GM18507 (cell line): ENCODE results near the gene EPB41L2.
"Not testable (repeated sequence)": the region's sequence is repeated elsewhere in the genome, so short reads cannot be mapped to it uniquely, and the experiment has no call there.

Experiments
- DNase-seq: peaks from one replicate; pipeline ENCODE4 v3.0.0; 2011; ENCODE audit warnings: low read depth; ENCODE audit not compliant: insufficient read length; ENCODE audit errors: extremely low spot score
- FAIRE-seq: peaks from 2 replicates; lab custom pipeline; 2011; peaks lifted over from hg19 to GRCh38; lab: Jason Lieb, UNC

EPB41L2 gene

DNA sequence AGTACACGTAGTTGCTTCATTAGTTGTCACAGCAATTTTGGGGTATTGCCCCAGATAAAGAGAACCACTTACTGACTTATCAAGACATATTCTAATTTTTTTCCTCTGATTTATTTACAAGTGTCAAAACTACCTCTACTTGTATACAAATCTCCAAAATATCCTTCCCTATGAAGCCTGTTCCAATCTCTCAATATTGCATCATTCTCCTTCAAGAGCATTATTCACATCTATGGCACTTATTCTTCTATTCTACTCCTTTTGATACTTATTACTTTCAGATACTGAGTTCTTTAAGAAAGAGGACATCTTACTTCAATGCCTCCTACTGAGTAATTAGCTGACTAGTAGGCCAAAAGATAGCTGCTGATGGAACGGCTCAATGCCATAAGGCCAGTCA is 130.6 kb downstream of the EPB41L2 start:
- DNase-seq (no peak), FAIRE-seq (no peak)

DNA sequence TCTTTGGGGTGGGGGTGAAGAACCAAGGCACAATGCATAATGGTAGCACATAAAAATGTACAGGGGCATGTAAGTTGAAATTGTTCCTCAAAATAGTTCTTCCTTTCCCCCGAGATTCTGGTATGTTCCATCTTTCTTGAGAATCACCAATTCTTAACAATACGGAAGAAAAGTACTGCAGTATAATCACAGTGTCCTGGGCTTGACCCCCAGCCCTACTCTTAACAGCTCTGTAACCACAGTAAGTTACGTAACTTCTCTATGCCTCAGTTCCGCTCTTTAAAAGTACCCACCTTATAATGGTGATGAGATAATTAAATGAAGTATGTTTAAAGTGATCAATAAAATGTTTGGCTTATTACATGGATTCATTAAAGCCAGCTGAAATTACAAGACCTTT is 131.4 kb downstream of the EPB41L2 start:
- DNase-seq (no peak), FAIRE-seq (no peak)

DNA sequence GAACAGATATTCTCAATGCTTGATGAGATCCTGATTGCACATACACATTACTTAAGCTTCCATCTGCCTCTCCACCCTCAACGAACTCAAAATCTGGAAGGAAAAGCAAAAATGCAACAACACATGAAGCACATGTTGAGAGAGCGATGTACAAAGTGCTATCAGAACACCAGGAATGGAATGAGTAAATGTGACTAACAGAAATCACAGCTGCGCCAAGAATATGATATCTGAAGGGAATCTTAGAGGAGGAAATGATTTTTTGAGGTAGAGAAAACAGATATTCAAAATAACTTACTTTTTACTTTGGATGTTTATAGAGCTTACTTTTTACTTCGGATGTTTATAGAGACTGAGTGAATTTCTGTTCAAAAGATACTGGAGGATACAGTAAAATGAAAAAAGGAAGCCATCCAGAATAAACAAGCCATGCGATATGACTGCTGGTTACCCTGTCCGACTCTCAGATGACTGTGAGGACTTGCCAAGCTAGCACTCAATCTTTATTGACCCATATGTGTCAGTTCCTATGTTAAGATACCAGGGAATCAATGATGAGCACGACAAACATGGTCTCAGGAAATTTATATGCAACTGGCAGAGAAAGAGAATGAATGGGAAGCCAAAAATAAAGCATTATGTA is 133.9 kb downstream of the EPB41L2 start:
- FAIRE-seq: peak; percentile 44
- no peak for DNase-seq

DNA sequence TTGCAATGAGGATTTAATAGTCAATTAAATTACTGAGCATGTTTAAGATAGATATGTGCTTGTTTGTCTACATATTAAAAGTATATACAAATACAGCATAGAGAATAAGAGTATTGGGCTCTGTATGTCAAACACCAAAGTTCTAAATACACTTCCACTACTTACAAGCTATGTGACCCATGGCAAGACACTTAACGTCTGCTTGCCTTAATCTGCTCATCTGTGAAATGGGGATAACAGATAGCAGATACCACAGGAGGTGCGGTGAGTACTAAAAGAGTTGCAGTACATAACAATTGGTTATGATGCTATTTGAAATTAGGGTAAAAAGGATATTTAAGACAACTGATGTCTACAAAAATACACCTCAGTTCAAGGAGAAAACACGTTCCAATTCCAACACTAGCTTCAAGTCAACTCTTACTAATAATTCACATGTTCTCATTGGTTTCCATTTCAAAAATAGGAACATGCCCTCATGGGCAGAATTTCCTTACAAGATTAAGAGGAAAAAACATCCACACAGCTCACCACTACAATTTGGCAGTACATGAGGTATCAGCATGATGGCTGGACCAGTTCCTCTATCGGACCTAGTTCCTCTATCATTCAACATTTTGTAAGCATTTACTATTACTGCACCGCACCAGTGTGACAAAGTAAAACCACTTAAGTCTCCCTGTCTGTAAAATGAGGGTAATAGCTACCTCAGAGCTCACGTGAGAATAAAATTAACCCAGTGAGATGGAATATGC is 134.7 kb downstream of the EPB41L2 start:
- FAIRE-seq (no peak), DNase-seq (no peak)

DNA sequence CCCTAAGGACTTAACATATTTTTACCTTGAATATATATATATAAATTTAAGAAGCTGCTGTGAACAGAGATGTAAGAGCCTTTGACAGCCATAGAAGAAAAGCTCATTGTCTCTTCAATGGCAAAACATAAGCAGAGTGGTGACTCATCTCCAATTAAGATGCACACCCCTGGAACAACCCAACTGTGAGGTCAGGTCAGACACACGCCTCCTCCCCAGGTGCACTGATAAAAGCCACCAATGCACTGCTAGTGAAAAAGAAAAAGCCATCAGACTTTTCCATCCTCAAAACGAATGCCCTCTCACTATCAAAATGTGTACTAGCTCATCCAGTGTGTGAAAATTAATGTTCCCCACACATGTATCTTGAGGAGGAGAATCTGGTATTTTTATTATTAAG is 135.7 kb downstream of the EPB41L2 start:
- FAIRE-seq: no peak
- no peak for DNase-seq

DNA sequence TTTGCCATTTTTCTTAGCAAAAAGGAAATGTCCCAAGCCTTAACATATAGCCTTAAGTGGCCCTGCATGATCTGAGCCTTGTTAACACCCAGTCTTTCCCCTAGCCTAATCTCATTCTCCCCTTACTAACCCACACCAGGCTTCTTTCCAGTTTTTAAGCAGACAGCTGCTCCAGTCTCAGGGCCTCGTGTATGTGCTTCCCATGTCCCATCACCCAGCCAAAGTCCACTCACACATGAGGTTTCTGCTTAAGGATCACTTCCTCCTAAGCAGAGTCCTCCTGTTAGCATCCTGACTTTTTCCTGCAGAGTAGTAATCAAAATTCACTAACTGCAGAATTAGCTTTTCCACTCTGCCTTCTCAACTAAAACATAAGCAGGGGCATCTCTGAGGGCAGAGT is 139.7 kb downstream of the EPB41L2 start:
- DNase-seq (no peak), FAIRE-seq (no peak)

DNA sequence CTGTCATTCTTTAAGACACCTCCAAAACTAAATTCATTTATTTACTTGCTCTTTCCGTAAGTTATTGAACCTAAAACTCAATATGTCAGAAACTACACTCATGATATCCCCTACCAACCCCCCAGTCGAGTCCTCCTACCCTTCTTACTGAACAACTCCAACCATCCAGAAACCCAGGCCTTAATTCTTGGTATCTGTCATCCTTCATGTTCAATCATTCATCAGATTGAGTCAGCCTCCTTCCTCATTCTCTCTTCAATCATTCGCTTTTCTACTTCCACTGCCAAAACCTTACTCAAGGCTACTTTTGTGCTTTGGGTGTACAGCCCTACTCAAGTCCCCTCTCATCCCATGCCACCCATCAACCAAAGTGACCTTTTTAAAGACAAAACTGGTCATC is 140.1 kb downstream of the EPB41L2 start:
- DNase-seq (no peak), FAIRE-seq (no peak)

DNA sequence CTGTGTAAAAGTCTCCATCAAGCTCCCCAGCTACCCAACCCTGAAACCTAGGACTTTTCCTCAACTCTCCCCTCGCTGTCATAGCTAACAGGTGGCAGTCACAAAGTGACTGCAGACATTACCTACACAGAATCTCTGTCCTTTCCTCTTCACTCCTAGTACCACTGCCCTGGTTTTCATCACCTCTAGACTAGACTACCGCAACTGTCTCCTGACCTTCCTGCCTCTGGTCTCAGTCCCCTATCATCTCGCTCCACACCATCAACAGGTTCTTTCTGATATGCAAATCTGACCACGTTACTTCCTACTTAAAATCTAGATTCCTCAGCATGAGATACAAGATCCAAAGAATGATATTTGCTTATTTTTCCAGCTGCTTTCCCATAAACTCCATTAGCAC is 142.1 kb downstream of the EPB41L2 start:
- FAIRE-seq (no peak), DNase-seq (no peak)

DNA sequence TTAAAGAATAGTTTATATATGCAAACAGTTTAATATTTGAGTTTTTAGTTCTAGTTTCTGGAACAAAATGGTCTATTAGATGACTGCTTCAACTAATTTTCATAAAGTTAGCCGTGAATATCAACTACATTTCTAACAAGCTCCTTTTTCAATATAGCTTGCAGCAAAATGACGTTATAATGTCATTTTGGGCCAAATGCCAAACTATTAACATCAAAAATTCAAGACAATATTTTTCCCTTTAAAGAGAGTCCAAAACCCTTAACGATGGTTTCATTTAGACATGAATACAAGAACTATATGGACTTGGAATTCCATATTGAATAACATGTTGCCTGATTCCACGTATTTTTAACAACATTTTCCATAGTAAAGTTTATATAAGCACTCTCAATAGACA is 144.9 kb downstream of the EPB41L2 start:
- no peak for DNase-seq
- no peak for FAIRE-seq

DNA sequence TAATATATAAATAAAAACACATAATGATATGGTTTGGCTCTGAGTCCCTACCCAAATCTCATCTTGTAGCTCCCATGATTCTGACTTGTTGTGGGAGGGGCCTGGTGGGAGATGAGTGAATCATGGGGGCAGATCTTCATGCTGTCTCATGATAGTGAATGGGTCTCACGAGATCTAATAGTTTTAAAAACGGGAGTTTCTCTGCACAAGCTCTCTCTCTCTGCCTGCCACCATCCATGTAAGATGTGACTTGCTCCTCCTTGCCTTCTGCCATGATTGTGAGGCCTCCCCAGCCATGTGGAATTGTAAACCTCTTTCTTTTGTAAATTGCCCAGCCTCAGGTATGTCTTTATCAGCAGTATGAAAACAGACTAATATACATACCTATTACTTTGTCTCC is 147.4 kb downstream of the EPB41L2 start:
- FAIRE-seq, DNase-seq: not testable (repeated sequence)

DNA sequence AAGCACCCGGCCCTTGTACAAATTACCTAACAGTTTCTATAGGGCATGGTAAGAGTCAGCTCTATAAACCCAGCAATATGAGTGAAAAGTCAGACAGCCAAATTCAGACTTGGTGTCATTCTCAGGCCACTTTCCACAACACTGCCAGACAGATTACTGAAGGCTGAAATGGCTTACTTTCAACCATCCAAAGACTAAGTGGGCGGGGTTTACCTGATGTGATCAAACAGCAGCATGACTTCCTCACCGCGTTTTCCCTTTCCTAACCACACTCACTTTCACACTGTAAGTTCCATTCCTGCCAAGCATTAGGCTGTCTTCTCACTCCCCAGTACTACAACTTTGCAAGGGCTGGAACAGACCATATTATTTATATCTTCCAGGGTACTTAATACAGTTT is 149.9 kb downstream of the EPB41L2 start:
- DNase-seq: peak; percentile 8
- peak; percentile 84 for FAIRE-seq

DNA sequence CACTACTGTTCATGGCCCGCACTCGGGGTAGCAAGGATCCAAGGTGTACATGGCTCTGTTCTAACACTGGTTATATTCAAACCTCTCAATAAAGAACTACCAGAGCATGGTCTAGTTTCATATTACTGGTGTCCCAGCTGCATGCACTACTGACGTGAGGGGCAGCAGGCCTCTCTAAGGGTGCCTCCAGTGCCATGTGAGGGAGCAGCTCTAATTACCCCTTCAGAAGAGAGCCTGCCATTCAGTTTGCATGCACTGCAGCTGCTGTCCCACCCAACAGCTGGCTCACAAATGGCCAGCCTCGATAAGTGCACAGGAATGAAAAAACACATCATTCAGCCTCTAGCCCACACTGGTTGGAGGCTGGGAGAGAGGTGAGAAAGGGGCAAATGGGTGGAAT is 150.6 kb downstream of the EPB41L2 start:
- no peak for DNase-seq
- FAIRE-seq: no peak

DNA sequence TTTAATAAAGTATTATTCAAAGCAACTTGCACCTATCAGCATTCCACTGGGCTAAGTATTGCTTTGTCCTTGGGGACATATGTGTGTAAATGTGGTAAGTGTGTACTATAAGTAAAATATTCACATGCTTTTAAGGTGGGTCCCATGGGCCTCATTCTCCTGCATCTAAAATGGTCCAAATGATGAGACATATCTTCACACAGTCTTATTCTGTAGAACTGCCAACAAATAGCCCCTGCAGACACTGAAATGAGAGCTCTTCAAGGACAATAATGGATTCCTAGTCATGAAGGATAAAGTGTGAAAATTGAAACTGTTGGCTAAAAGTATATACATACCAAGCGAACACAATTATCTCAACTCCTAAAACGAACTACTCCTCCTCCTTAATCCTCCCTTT is 154.1 kb downstream of the EPB41L2 start:
- FAIRE-seq (no peak), DNase-seq (no peak)

DNA sequence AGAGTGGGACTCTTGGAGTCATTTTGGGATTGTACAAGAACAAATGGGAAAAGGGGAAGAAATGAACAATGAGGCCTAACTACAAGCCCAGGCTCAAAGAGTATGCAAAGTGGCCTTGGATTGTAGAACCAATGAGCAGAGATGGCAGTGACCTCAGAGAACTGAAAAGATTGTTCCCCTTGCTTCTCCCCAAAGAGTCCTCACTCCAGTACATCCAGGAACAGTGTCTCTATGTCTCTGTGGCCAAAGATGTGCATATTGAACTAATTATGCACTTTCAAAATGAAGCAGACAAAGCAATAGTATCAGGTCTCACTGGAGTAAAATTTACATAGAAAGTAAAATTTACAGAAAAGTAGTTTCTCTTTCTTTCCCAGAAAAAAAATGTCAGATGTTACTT is 154.9 kb downstream of the EPB41L2 start:
- DNase-seq (no peak), FAIRE-seq (no peak)

DNA sequence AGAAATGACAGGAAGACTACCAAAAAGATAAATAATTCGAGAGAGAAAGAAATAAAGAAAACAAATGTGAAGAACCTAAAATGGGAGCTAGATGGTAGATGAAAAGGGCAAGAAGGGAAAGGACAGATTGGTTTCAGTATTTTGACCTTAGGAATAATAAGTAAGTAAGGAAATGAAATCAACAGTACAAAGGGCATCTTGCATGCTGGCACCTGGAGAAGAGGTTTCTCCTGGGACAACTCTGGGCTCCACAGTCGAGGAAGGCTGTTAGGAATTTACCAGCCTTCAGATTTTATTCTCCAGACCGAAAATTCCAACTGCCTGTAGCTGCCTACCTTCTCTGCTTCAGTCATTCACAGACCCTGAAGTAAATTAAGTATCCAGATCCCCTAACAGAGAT is 155.4 kb downstream of the EPB41L2 start:
- DNase-seq: no peak
- FAIRE-seq: no peak

DNA sequence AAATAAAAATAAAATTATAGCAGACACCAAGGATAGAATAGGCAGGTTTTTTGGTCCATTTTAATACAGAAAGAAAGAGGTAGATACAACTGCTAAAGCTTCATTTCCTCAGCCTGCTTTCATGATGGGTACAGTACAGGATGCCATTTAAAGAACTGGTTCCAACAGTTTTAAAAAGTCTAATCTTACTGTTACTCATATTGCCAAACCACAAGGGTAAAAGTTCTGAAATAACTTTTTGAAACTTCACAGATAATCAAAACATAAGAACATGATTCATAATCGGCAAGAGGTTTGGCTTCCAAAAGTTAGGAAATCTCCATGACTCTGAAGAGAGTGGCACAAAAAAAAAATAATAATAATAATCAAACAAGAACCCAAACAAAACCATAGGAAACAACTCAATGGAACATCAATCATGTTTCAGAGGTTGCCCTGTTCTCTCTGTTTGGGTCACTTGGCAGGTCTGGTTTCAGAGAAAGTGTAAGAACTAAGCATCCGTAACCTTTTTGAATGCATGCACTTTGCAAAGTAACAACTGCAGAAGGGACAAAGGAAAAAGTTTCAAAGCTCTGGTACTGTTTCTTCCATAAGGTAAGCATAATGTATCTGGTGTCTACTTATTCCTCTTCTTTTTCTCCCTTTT is 156.2 kb downstream of the EPB41L2 start:
- FAIRE-seq (no peak), DNase-seq (no peak)

DNA sequence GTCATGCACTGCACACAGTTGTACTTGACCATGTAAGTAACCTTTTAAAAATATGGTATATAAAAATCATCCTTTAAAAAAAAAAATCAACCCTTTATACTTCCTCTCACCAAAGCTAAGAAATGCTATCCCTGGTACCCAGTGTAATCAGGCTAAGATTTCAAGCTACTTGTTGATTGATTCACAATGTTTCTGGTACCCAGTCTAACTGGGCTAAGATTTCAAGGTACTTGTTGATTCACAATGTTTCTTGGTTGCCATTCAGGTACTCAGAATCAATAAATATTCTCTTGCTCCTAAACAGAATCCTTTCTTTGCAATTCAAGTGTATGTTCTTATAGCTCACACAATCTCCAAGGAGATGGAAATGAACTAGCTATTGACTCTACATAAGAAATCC is 159.4 kb downstream of the EPB41L2 start:
- DNase-seq (no peak), FAIRE-seq (no peak)

DNA sequence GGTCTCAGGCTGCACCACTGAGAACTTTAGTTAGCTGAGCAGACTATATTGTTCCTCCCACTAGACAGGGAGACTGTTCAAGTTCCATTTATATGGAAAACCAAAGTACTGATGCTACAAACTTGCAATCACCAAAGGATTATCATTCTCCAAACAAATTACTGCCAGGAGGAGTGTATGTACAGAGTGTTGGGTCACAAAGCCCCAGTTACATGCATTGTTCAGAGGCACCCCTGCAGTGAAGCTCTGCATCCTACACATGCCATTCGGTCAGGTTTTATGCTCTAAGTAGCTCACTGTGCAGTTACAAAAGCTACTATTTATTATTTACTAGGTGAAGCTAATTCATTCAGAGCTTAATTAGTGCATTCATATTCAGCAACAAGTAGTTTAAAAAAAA is 160.0 kb downstream of the EPB41L2 start:
- DNase-seq (no peak), FAIRE-seq (no peak)

DNA sequence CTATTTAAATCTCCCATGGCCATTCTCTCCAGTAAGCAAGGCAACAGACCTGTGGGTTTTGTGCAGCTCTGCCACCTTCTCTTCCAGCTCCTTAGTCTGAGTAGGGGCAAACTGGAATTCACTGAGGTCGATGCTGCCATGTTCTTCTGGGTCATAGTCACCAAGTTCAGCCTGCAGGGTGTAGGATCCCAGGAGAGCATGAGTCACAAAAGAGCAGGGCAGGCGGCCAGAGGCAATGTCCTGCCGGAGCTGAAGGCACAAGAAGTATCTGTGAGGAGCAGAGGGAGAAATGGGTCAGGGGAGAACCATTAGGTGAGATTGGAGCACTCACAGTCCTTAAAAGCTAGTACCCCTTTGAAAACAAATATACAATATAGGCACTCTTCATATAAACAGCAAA is 162.1 kb downstream of the EPB41L2 start:
- no peak for FAIRE-seq

DNA sequence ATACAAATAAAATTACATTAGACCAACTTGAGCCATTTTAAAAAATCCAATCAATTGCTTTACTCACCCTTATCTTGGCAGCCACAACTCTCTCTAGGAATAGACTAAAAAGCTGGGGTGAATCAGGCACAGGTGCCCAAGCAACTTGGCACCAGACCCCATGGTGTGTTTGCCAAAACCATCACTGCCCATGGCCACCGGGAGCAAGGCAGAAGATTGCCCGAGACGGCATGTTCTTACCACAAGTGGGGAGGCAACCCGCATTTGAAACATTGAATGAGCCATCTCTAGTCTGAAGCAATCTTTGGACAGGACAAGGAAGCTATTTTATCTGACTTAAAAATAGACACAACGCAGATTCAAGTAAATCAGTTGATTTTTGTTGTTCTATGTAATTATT is 166.8 kb downstream of the EPB41L2 start:
- DNase-seq (no peak), FAIRE-seq (no peak)

More for the DNA sequence above, 162.1 kb downstream of the EPB41L2 start:
- DNase-seq: no peak

DNA sequence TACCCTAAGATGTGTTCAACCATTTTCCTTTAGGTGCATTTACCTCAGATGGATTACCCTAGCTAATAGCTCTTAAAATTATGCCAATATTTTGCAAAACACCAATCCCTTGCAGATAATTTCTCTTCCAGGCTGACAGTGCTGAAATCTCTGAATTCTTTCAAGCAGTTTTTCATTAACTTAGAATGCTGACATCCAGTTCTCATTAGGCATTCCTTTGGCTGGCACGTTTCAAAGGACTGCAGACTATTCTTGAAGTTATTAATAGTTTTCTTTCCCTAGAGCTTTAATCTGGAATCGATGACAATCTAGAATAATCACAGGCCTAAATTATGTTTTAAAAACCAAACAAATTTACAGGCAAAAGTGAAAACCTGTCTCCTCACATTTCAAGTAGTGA is 167.5 kb downstream of the EPB41L2 start:
- DNase-seq (no peak), FAIRE-seq (no peak)
